Breast epithelium (tissue), 3 donors: ENCODE data around the gene MAST3.

ENCODE experiments used
- CTCF ChIP-seq, 3 donors: fragments of 450-650 bp; IDR thresholded peaks; one replicate each; pipeline ENCODE4 v1.5.1; 2016 to 2017; ENCODE audit warnings: antibody characterized with exemption in 3 of 3, mild to moderate bottlenecking in 3 of 3, moderate library complexity in 3 of 3
- POLR2A ChIP-seq: fragments of 450-650 bp; IDR thresholded peaks from one replicate; pipeline ENCODE4 v1.6.1; 2016; ENCODE audit warnings: antibody characterized with exemption, mild to moderate bottlenecking, moderate library complexity
- POLR2AphosphoS5 ChIP-seq, 3 donors: sonication (generic); formaldehyde crosslinking; IDR thresholded peaks; one replicate each; pipeline ENCODE4 v1.6.1; 2017; ENCODE audit warnings: antibody characterized with exemption in 3 of 3

GRCh38 chr19:18157465-18158063, 60.0 kb downstream of the MAST3 start:
- no peak for TF ChIP-seq POLR2A
- no peak for TF ChIP-seq CTCF (IDR thresholded peaks at IDR 0.05)
- no peak for TF ChIP-seq POLR2AphosphoS5 (IDR thresholded peaks at IDR 0.05)
